Adrenal gland (tissue), 5 donors: Measurements from ENCODE around the gene FOXO1.

Experiments used
- POLR2A ChIP-seq, 2 donors: fragments of 450-650 bp; IDR thresholded peaks; one replicate each; pipeline ENCODE4 v1.6.1; 2017; ENCODE audit warnings: antibody characterized with exemption in 2 of 2, mild to moderate bottlenecking in 2 of 2, moderate library complexity in 1 of 2
- TF ChIP-seq, protein P1 (sequence below), 6 experiments: fragments of 450-650 bp in 4 of 6; fragments of 200-600 bp in 2 of 6; sonication (generic) in 1 of 6; IDR thresholded peaks; 1 replicate in 5 of 6; 2 replicates in 1 of 6; pipeline versions ENCODE4 v1.5.1 to v1.8.0; 2016 to 2021; ENCODE audit warnings: antibody characterized with exemption in 6 of 6, mild to moderate bottlenecking in 2 of 6, moderate library complexity in 1 of 6
- donor health status: DM: no; HTN: no; CAD: no.

DNA sequence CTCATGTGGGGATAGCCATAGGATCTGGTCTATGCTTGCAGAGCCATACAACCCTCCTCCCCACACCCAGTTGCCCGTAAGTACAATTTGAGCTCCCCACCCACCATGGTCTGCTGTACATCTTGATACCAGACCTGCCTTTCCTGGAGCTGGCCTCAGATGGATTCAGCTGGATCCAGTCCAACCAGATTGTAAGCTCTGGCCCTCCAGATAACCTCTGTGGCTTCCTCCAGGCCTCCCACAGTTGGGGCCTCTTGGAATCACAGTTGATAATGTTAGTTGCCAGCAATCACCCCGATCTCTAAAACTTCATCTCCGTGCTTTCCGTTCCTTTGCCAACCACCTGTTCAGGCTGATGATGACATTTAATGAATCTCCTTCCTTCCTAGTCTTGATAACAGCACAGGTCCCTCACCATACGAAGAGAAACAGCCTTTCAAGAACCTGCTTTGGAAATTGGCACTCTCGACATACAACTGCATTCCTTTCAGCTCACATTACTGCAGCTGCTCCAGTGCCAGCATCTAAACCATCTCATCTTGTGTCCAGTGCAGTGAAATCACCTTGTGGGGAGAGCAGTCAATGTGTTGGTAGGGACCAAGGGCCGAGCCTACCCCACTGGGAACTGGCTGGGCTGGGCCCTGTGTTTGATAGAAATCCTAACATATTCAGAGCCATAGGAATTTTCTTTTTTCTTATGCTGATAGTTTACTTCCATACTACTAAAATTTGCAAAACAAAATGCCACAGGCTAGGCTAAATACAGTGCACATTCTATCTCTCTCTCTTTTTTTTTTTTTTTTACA is 15.1 kb upstream of the FOXO1 start:
- TF ChIP-seq POLR2A (IDR thresholded peaks at IDR 0.05) = no peak
- TF ChIP-seq, protein P1, sequence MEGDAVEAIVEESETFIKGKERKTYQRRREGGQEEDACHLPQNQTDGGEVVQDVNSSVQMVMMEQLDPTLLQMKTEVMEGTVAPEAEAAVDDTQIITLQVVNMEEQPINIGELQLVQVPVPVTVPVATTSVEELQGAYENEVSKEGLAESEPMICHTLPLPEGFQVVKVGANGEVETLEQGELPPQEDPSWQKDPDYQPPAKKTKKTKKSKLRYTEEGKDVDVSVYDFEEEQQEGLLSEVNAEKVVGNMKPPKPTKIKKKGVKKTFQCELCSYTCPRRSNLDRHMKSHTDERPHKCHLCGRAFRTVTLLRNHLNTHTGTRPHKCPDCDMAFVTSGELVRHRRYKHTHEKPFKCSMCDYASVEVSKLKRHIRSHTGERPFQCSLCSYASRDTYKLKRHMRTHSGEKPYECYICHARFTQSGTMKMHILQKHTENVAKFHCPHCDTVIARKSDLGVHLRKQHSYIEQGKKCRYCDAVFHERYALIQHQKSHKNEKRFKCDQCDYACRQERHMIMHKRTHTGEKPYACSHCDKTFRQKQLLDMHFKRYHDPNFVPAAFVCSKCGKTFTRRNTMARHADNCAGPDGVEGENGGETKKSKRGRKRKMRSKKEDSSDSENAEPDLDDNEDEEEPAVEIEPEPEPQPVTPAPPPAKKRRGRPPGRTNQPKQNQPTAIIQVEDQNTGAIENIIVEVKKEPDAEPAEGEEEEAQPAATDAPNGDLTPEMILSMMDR (IDR thresholded peaks at IDR 0.05) = no peak
